NCI-H345 (cell line): ENCODE measurements around the gene NKD2.
"Not testable (repeated sequence)": the region's sequence is repeated elsewhere in the genome, so short reads cannot be mapped to it uniquely, and the experiment has no call there.

Experiments
- DNase-seq: peaks from one replicate; lab custom pipeline; 2025; lab: John Stamatoyannopoulos, UW

NKD2 gene

GRCh38 chr5:1057485-1058082 is 49.0 kb downstream of the NKD2 start:
- DNase-seq = no peak

- no peak for DNase-seq
These were observed 49.7 kb downstream of the NKD2 start for GRCh38 chr5:1058083-1058945.

- no peak for DNase-seq
These were observed 50.6 kb downstream of the NKD2 start for GRCh38 chr5:1058988-1059883.

GRCh38 chr5:1059884-1060263 is 51.3 kb downstream of the NKD2 start:
- DNase-seq = no peak

- no peak for DNase-seq
These were observed 52.0 kb downstream of the NKD2 start for GRCh38 chr5:1060535-1060981.

GRCh38 chr5:1061292-1061691 is 52.7 kb downstream of the NKD2 start:
- DNase-seq = not testable (repeated sequence)

- no peak for DNase-seq
These were observed 53.3 kb downstream of the NKD2 start for GRCh38 chr5:1061916-1062315.

- DNase-seq = no peak
These were observed 54.4 kb downstream of the NKD2 start for GRCh38 chr5:1062761-1063568.

- no peak for DNase-seq
These were observed 55.2 kb downstream of the NKD2 start for GRCh38 chr5:1063661-1064382.

GRCh38 chr5:1064383-1065142 is 56.0 kb downstream of the NKD2 start:
- no peak for DNase-seq

GRCh38 chr5:1065143-1065750 is 56.6 kb downstream of the NKD2 start:
- DNase-seq = no peak

- DNase-seq = no peak
These were observed 57.5 kb downstream of the NKD2 start for GRCh38 chr5:1065891-1066650.

- DNase-seq = no peak
These were observed 58.1 kb downstream of the NKD2 start for GRCh38 chr5:1066676-1067075.

GRCh38 chr5:1067141-1068121 is 58.8 kb downstream of the NKD2 start:
- no peak for DNase-seq

GRCh38 chr5:1068204-1068894 is 59.7 kb downstream of the NKD2 start:
- no peak for DNase-seq

- no peak for DNase-seq
These were observed 60.5 kb downstream of the NKD2 start for GRCh38 chr5:1068895-1069719.
